Brain microvascular endothelial cell (primary cell): ENCODE results near the gene MC1R.

ENCODE experiments used
- DNase-seq: peaks from one replicate; pipeline ENCODE4 v3.0.0-alpha.2; 2020
- H3K27ac ChIP-seq: fragments of 250-450 bp; sonication (Bioruptor Pico); 2 replicates; pipeline ENCODE4 v1.5.1; 2020; ENCODE audit warnings: mild to moderate bottlenecking, moderate library complexity
- H3K27me3 ChIP-seq: fragments of 250-450 bp; sonication (Bioruptor Pico); replicated peaks from 2 replicates; pipeline ENCODE4 v1.5.1; 2020; ENCODE audit warnings: mild to moderate bottlenecking
- H3K36me3 ChIP-seq: fragments of 250-450 bp; sonication (Bioruptor Pico); replicated peaks from 2 replicates; pipeline ENCODE4 v1.5.1; 2020; ENCODE audit warnings: mild to moderate bottlenecking
- H3K4me3 ChIP-seq: 2 replicates; pipeline ENCODE4 v1.5.1; 2011; ENCODE audit warnings: low read depth, mild to moderate bottlenecking, control low read depth, low read length, moderate library complexity
- in situ Hi-C: cut with HindIII; loops from 2 replicates; pipeline ENCODE4 v1.10.0; 2017; ENCODE audit warnings: low sequenced_read_pairs, low pct_ligation_motif_present
- TF ChIP-seq, protein P1 (sequence below): IDR thresholded peaks from 2 replicates; pipeline ENCODE4 v1.5.1; 2011; ENCODE audit warnings: low read depth, mild to moderate bottlenecking, moderate library complexity, low read length, control low read depth, inconsistent platforms; ENCODE audit errors: missing control alignments

Gene MC1R

DNA sequence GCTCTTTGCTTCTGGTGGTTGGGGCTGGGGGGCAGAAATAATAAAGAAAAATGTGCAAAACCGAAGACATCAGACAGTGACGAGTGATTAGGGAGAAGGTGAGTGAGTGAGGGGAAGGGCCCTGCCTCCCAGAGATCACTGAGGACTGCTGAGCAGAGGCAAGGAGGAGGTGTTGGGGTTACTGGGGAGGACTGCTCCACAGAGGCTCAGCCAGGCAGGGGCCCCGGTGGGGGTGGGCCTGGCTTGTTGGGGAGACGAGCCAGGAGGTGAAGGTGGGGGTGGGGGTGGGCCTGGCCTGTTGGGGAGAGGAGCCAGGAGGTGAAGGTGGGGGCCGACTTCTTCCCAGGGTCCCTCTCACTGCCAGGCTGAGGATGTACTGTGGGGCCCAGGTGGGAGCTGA, 27.9 kb downstream of the MC1R start:
- TF ChIP-seq, protein P1, sequence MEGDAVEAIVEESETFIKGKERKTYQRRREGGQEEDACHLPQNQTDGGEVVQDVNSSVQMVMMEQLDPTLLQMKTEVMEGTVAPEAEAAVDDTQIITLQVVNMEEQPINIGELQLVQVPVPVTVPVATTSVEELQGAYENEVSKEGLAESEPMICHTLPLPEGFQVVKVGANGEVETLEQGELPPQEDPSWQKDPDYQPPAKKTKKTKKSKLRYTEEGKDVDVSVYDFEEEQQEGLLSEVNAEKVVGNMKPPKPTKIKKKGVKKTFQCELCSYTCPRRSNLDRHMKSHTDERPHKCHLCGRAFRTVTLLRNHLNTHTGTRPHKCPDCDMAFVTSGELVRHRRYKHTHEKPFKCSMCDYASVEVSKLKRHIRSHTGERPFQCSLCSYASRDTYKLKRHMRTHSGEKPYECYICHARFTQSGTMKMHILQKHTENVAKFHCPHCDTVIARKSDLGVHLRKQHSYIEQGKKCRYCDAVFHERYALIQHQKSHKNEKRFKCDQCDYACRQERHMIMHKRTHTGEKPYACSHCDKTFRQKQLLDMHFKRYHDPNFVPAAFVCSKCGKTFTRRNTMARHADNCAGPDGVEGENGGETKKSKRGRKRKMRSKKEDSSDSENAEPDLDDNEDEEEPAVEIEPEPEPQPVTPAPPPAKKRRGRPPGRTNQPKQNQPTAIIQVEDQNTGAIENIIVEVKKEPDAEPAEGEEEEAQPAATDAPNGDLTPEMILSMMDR = no peak
- H3K27ac ChIP-seq = no peak overlapping the region
- no peaks in the 10 kb centered on the region for H3K36me3 ChIP-seq
- H3K27me3 ChIP-seq = no peaks in the 10 kb centered on the region
- DNase-seq = no peak
- no peak overlapping the region for H3K4me3 ChIP-seq
- in situ Hi-C loops = no loop called here

DNA sequence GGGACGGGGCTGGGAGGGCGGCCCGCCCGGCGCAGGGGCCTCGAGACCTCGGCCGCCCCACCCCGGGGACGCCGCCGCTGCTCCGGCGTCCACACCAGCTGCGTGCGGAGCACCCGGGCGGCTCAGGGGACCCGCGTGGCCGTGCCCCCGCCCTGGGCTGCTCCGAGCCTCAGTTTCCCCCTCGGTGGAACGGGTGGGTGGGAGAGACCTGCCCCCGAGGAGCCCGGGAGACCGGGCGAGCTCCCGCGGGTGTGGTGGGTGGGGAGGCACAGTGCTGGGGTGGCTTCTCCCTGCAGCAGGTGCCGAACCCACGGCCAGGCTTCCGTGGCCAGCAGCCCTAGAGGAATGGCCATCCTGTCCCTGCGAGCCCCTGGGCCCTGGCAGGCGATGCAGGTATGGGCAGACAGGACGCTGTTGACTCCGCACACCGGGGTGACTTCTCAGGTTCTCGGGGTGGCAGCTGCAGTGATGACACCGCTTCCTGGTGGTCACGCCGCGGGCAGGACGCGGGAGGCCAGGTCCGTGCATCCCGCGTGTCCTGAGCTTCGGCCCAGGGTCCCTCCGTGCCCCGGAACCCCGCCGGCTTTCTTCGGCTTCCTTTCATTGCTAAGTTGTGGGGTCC, 30.6 kb downstream of the MC1R start:
- TF ChIP-seq, protein P1 = no peak
- in situ Hi-C loops = no loop called here
- H3K36me3 ChIP-seq = no peaks in the 10 kb centered on the region
- no peaks in the 10 kb centered on the region for H3K27me3 ChIP-seq
- DNase-seq = no peak
- H3K4me3 ChIP-seq = peak overlapping the region; percentile 60
- no peak overlapping the region for H3K27ac ChIP-seq

DNA sequence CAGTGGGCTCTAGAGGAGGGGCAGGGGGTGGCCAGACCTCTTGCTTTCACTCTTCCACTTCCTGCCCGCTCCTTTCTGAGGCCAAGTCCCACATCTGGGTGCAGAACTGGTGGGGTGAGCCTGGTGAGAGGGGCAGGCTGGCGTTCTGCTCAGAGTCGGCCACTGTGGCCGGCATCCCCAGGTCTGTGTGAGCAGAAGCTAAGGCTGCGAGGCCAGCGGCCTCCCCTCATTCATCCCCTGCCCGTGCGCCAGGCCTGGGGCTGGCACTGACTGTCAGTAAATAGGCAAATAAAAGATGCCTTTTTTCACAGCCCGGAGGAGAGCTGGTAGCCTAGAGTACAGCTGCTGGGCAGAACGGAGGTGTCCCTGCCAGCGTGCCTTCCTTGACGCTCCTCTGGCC, 31.1 kb downstream of the MC1R start:
- Histone ChIP-seq H3K27me3 (no peaks in the 10 kb centered on the region), H3K4me3 (peak overlapping the region; percentile 60), H3K36me3 (no peaks in the 10 kb centered on the region), H3K27ac (no peak overlapping the region)
- in situ Hi-C loops = no loop called here
- TF ChIP-seq, protein P1 = no peak
- no peak for DNase-seq

DNA sequence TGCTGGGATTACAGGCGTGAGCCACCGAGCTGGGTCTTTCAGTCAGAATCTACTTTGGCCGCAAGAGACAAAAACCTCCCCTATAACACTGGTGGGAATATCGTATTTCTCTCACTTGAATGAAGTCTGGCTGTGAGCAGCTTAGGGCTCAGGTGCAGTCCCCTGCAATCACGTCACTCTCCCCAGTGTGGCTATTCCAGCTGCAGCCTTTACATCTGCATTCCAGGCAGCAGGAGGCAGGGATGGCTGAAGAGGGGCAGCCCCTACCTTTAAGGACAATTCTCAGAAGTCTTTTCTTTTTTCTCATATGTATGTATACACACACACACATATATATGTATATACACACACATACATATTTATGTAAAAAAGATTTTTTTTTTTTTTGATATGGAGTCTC, 32.8 kb downstream of the MC1R start:
- no peak for DNase-seq
- TF ChIP-seq, protein P1 = no peak
- Histone ChIP-seq H3K4me3 (no peak overlapping the region), H3K36me3 (peaks cover 2% of the 10 kb centered on the region), H3K27ac (no peak overlapping the region), H3K27me3 (no peaks in the 10 kb centered on the region)
- in situ Hi-C loops = no loop called here

DNA sequence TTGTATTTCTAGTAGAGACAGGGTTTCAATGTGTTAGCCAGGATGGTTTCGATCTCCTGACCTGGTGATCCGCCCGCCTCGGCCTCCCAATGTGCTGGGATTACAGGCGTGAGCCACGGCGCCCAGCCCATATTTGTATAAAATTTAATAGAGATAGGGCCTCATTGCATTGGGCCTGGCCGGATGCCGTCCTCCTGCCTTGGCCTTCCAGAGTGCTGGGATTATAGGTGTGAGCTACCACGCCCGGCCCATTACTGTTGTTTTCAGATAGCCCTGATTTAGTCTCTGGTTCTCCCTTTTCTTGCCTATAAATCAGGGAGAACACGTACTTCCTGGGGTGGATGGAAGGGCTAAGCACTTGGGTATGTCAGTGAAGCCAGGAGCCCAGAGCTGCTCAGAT, 33.4 kb downstream of the MC1R start:
- in situ Hi-C loops = no loop called here

DNA sequence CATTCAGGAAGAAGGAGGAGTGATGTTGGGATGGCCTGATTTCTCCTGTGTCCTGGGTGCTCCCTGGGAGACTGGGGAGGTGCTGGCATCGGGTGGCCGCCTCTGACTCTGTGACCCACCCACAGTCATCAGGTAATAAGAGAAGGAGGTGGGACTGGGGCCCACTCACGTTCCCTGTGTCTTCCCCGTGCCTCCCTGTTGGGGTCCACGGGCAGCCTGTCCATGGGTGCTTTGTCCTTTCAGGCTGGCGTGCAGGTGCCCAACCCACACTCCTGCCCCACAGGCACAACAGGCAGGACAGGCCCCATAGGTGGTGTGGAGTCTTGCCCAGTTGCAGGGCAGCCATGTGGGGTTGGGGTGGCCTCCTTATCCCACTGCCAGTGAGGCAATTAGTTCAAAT, 33.9 kb downstream of the MC1R start:
- Histone ChIP-seq H3K27me3 (no peaks in the 10 kb centered on the region), H3K27ac (no peak overlapping the region), H3K4me3 (no peak overlapping the region), H3K36me3 (peaks cover 6% of the 10 kb centered on the region)
- DNase-seq = no peak
- in situ Hi-C loops = no loop called here
- TF ChIP-seq, protein P1 = no peak

More for the DNA sequence above, 33.4 kb downstream of the MC1R start:
- Histone ChIP-seq H3K36me3 (peaks cover 2% of the 10 kb centered on the region), H3K27ac (no peak overlapping the region), H3K4me3 (no peak overlapping the region), H3K27me3 (no peaks in the 10 kb centered on the region)
- DNase-seq = no peak
- TF ChIP-seq, protein P1 = no peak
